ENCODE measurements around the gene BACH1. TPM values are rescaled to one million over a fixed set of nuclear protein-coding genes. Genes with fewer than 3 reads are reported as not detected.

Gene BACH1
- total and polyA plus RNA-seq, 10 of the 15 experiments (the other 5 are each of a cell fraction or from before 2014, with no cell fraction given) = 3.2 to 25.7 (median 10.5) TPM

DNA sequence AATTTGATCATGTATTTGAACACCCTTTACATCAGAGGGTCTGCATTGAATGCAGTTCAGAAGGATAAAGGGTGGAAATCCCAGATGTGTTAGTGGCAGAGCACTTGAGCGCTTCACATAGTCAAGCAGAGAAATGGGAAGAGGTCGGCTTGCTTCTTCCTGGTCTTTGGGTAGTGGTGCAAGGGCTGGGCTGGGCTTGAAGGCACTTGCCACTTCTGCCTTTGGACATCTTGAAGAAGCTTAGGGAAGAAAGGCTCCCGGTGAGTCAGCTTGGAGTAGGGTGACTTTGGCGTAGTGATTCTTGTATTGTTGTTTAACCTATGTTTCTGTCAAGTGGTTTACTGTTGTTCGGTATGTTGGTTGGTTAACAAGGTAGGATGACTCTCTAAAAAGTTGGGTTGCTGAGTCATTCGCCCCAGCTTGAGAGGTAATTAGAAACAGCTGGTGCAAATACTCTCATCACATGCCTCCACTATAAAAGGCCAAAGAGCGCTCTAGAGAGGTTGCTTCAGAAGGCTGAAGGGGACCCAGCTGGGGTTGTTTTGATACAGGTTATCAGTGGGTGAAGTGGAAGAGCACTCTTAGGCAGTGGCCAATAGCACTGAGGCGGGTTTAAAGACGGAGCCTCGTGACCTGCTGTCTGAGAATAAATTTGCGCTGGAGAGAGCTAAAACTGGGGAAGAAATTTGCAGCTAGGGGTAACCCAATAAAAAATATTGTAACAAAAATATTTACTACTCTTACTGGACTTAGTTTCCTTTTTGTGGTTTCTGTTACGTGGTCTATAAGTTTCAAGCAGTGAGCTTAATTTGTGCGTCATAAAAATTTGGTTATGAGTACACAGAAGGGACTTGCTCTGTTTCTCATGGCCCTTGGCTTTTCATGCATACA lies 1.4 kb downstream of the BACH1 start (continued):
- TF ChIP-seq, protein P1, sequence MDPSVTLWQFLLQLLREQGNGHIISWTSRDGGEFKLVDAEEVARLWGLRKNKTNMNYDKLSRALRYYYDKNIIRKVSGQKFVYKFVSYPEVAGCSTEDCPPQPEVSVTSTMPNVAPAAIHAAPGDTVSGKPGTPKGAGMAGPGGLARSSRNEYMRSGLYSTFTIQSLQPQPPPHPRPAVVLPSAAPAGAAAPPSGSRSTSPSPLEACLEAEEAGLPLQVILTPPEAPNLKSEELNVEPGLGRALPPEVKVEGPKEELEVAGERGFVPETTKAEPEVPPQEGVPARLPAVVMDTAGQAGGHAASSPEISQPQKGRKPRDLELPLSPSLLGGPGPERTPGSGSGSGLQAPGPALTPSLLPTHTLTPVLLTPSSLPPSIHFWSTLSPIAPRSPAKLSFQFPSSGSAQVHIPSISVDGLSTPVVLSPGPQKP (IDR thresholded peaks at IDR 0.05; ENCODE audit: low read depth, low read length) = no peak
- peak; percentile 64; the same call in 1 of the 2 replicates for TF ChIP-seq RELB (IDR thresholded peaks at IDR 0.05; ENCODE audit: low read depth)
- TF ChIP-seq RUNX3 (IDR thresholded peaks at IDR 0.05; ENCODE audit: low read length) = peak; percentile 91
- no peak for TF ChIP-seq ZBED1 (IDR thresholded peaks at IDR 0.05; ENCODE audit: borderline replicate concordance)
- TF ChIP-seq EGR1 (IDR thresholded peaks at IDR 0.05; ENCODE audit: borderline replicate concordance in 1 of 2, low read depth in 2 of 2, low read length in 2 of 2) = no peak
- 0 out of 2 replicates have a peak, but pooled peaks have one; percentile 12 for TF ChIP-seq SREBF2 (IDR thresholded peaks at IDR 0.05; ENCODE audit: low read length)
- TF ChIP-seq STAT3 (IDR thresholded peaks at IDR 0.05; ENCODE audit: low read depth, low read length) = 0 out of 2 replicates have a peak, but pooled peaks have one; percentile 31
- peak; percentile 80 for TF ChIP-seq RAD51 (IDR thresholded peaks at IDR 0.05)
- peak; percentile 20; the same call in 1 of the 2 replicates for TF ChIP-seq BMI1 (IDR thresholded peaks at IDR 0.05; ENCODE audit: borderline replicate concordance)
- no peak for TF ChIP-seq GABPA (IDR thresholded peaks at IDR 0.05; ENCODE audit: low read depth)
- TF ChIP-seq ZNF274 (IDR thresholded peaks at IDR 0.05; ENCODE audit: insufficient read depth, insufficient read length) = no peak
- no peak; the same call in none of the 2 replicates for TF ChIP-seq DPF2 (IDR thresholded peaks at IDR 0.05)
- peak; percentile 90 for TF ChIP-seq TCF12 (IDR thresholded peaks at IDR 0.05; ENCODE audit: low read depth, low read length)
- TF ChIP-seq SUPT20H (IDR thresholded peaks at IDR 0.05; ENCODE audit: borderline replicate concordance, control insufficient read depth, low read depth, low read length) = no peak
- no peak for TF ChIP-seq ZBTB33 (IDR thresholded peaks at IDR 0.05)
- TF ChIP-seq SMARCA5 (IDR thresholded peaks at IDR 0.05) = no peak; the same call in 1 of the 2 replicates
- no peak for TF ChIP-seq ZNF384 (IDR thresholded peaks at IDR 0.05; ENCODE audit: borderline replicate concordance, low read depth, low read length)
- TF ChIP-seq ETV6 (conservative IDR thresholded peaks at IDR 0.05 in 1 of 2, IDR thresholded peaks at IDR 0.05 in 1 of 2; ENCODE audit: borderline replicate concordance in 1 of 2, low read depth in 1 of 2) = peak in 1 of 2 experiments; percentile 38; a peak in 1 of 4 replicates
- no peak for TF ChIP-seq TAF1 (IDR thresholded peaks at IDR 0.05; ENCODE audit: borderline replicate concordance, low read depth, low read length)
- no peak for TF ChIP-seq MYC (IDR thresholded peaks at IDR 0.05; ENCODE audit: insufficient read depth, insufficient read length, insufficient replicate concordance, low read length, severe bottlenecking)
- no peak for TF ChIP-seq ASH2L (IDR thresholded peaks at IDR 0.05; ENCODE audit: borderline replicate concordance, low read depth)
- peak; percentile 41 to 77; a peak in 3 of 4 replicates for TF ChIP-seq BHLHE40 (IDR thresholded peaks at IDR 0.05; ENCODE audit: borderline replicate concordance in 1 of 2, low read depth in 2 of 2, low read length in 1 of 2)
- TF ChIP-seq NBN (IDR thresholded peaks at IDR 0.05) = peak; percentile 51; the same call in 1 of the 2 replicates
- TF ChIP-seq MTA3 (IDR thresholded peaks at IDR 0.05; ENCODE audit: borderline replicate concordance, low read length) = no peak
- TF ChIP-seq STAT1 (conservative IDR thresholded peaks at IDR 0.05) = no peak

Measured in GM12878 (cell line).